HepG2 (cell line): ENCODE measurements around the gene RTBDN. TPM values are rescaled to one million over a fixed set of nuclear protein-coding genes. Genes with fewer than 3 reads are reported as not detected.

ENCODE experiments used
- AKAP8 ChIP-seq: sonication (generic); formaldehyde crosslinking; IDR thresholded peaks from 2 replicates; pipeline ENCODE4 v1.5.1; 2020; ENCODE audit warnings: mild to moderate bottlenecking, missing genetic modification reagents
- CBX5 ChIP-seq: sonication (generic); formaldehyde crosslinking; IDR thresholded peaks from 2 replicates; pipeline ENCODE4 v1.4.0; 2020; ENCODE audit warnings: missing genetic modification reagents, borderline replicate concordance
- CREM ChIP-seq, 2 experiments: sonication (generic) in 1 of 2; formaldehyde crosslinking in 1 of 2; IDR thresholded peaks; 2 replicates each; pipeline versions ENCODE4 v1.4.0 to v1.6.1; 2016 to 2020; ENCODE audit warnings: antibody characterized with exemption in 1 of 2, mild to moderate bottlenecking in 1 of 2, missing genetic modification reagents in 1 of 2
- DPF2 ChIP-seq: sonication (generic); formaldehyde crosslinking; IDR thresholded peaks from 2 replicates; pipeline ENCODE4 v1.4.0; 2020; ENCODE audit warnings: mild to moderate bottlenecking, low read depth, missing genetic modification reagents, borderline replicate concordance
- ETV5 ChIP-seq: IDR thresholded peaks from 2 replicates; pipeline ENCODE4 v1.6.1; 2018; ENCODE audit warnings: missing biosample characterization, missing genetic modification reagents, inconsistent platforms, borderline replicate concordance
- FOSL1 ChIP-seq: sonication (generic); formaldehyde crosslinking; IDR thresholded peaks from 2 replicates; pipeline ENCODE4 v1.9.0; 2021; ENCODE audit warnings: missing genetic modification reagents, borderline replicate concordance
- HDAC2 ChIP-seq: sonication (generic); formaldehyde crosslinking; IDR thresholded peaks from 2 replicates; pipeline ENCODE4 v1.4.0; 2020; ENCODE audit warnings: missing genetic modification reagents
- HOXD1 ChIP-seq: sonication (generic); formaldehyde crosslinking; IDR thresholded peaks from 2 replicates; pipeline ENCODE4 v1.5.0; 2020; ENCODE audit warnings: missing genetic modification reagents
- MAFK ChIP-seq, 2 experiments: IDR thresholded peaks in 1 of 2; conservative IDR thresholded peaks in 1 of 2; 2 replicates each; pipeline ENCODE4 v1.6.1; 2011; ENCODE audit warnings: improper control_type of control experiment in 2 of 2, low read length in 2 of 2
- MLLT10 ChIP-seq: sonication (generic); formaldehyde crosslinking; IDR thresholded peaks from 2 replicates; pipeline ENCODE4 v1.4.0; 2020; ENCODE audit warnings: missing genetic modification reagents
- ZFX ChIP-seq: sonication (generic); formaldehyde crosslinking; IDR thresholded peaks from 2 replicates; pipeline ENCODE4 v1.4.0; 2020; ENCODE audit warnings: mild to moderate bottlenecking, low read depth, missing genetic modification reagents, moderate library complexity
- ZNF432 ChIP-seq: sonication (generic); formaldehyde crosslinking; IDR thresholded peaks from 2 replicates; pipeline ENCODE4 v1.5.0; 2020; ENCODE audit warnings: missing genetic modification reagents, mild to moderate bottlenecking, borderline replicate concordance
- polyA plus RNA-seq, 8 experiments: library from polyadenylated mRNA; depleted of rRNA in 3 of 8; stranded (reverse) in 7 of 8; unstranded in 1 of 8; fragments of >200 nt; fragmentation: Illumina TruSeq in 4 of 8; extraction: Trizol in 4 of 8; gene quantifications; 2 replicates each; pipeline versions ENCODE4 v1.2.1 to v1.2.3, GENCODE V29; 2011 to 2016; ENCODE audit warnings: low read depth in 4 of 8, missing spikeins in 1 of 8, mixed read lengths in 1 of 8; ENCODE audit not compliant: insufficient read depth in 1 of 8
- total RNA-seq, 5 experiments: library from RNA; depleted of rRNA; stranded (reverse); fragments of >200 nt; fragmentation: Illumina TruSeq; extraction: Trizol; gene quantifications; 2 replicates each; pipeline ENCODE4 v1.2.3, GENCODE V29; 2016; ENCODE audit warnings: low read depth in 1 of 5
- TF ChIP-seq, protein P1 (sequence below), 2 experiments: sonication (generic) in 1 of 2; formaldehyde crosslinking in 1 of 2; IDR thresholded peaks; 2 replicates each; pipeline versions ENCODE4 v1.6.1 to v1.9.0; 2014 to 2022; ENCODE audit warnings: antibody characterized with exemption in 1 of 2, borderline replicate concordance in 1 of 2, inconsistent platforms in 1 of 2, low read depth in 1 of 2, missing genetic modification reagents in 1 of 2
- TF ChIP-seq, protein P2 (sequence below): sonication (generic); formaldehyde crosslinking; IDR thresholded peaks from 2 replicates; pipeline ENCODE4 v1.9.0; 2021; ENCODE audit warnings: missing genetic modification reagents, borderline replicate concordance
- TF ChIP-seq, protein P3 (sequence below): sonication (generic); formaldehyde crosslinking; IDR thresholded peaks from 2 replicates; pipeline ENCODE4 v1.5.1; 2020; ENCODE audit warnings: mild to moderate bottlenecking, missing genetic modification reagents, borderline replicate concordance
- TF ChIP-seq, protein P4 (sequence below): IDR thresholded peaks from 2 replicates; pipeline ENCODE4 v1.6.1; 2018; ENCODE audit warnings: missing genetic modification reagents

Gene RTBDN
- total and polyA plus RNA-seq, 2 of the 13 experiments (the other 11 are each of a cell fraction or from before 2014, with no cell fraction given), result 0.27 to 0.48 TPM

DNA sequence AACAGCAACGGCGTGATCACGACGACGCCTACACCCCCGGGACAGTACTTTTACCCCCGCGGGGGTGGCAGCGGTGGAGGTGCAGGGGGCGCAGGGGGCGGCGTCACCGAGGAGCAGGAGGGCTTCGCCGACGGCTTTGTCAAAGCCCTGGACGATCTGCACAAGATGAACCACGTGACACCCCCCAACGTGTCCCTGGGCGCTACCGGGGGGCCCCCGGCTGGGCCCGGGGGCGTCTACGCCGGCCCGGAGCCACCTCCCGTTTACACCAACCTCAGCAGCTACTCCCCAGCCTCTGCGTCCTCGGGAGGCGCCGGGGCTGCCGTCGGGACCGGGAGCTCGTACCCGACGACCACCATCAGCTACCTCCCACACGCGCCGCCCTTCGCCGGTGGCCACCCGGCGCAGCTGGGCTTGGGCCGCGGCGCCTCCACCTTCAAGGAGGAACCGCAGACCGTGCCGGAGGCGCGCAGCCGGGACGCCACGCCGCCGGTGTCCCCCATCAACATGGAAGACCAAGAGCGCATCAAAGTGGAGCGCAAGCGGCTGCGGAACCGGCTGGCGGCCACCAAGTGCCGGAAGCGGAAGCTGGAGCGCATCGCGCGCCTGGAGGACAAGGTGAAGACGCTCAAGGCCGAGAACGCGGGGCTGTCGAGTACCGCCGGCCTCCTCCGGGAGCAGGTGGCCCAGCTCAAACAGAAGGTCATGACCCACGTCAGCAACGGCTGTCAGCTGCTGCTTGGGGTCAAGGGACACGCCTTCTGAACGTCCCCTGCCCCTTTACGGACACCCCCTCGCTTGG is 42.1 kb downstream of the RTBDN start (continued):
- TF ChIP-seq, protein P1, sequence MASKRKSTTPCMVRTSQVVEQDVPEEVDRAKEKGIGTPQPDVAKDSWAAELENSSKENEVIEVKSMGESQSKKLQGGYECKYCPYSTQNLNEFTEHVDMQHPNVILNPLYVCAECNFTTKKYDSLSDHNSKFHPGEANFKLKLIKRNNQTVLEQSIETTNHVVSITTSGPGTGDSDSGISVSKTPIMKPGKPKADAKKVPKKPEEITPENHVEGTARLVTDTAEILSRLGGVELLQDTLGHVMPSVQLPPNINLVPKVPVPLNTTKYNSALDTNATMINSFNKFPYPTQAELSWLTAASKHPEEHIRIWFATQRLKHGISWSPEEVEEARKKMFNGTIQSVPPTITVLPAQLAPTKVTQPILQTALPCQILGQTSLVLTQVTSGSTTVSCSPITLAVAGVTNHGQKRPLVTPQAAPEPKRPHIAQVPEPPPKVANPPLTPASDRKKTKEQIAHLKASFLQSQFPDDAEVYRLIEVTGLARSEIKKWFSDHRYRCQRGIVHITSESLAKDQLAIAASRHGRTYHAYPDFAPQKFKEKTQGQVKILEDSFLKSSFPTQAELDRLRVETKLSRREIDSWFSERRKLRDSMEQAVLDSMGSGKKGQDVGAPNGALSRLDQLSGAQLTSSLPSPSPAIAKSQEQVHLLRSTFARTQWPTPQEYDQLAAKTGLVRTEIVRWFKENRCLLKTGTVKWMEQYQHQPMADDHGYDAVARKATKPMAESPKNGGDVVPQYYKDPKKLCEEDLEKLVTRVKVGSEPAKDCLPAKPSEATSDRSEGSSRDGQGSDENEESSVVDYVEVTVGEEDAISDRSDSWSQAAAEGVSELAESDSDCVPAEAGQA (IDR thresholded peaks at IDR 0.05; ENCODE audit: low read depth), result no peak
- TF ChIP-seq, protein P1 (CRISPR knock-in tag; IDR thresholded peaks at IDR 0.05; ENCODE audit: borderline replicate concordance), result no peak; the same call in 1 of the 2 replicates
- TF ChIP-seq AKAP8 (CRISPR knock-in tag), result 0 out of 2 replicates have a peak, but pooled peaks have one; percentile 70
- TF ChIP-seq ZFX, result peak; percentile 72
- TF ChIP-seq, protein P2, sequence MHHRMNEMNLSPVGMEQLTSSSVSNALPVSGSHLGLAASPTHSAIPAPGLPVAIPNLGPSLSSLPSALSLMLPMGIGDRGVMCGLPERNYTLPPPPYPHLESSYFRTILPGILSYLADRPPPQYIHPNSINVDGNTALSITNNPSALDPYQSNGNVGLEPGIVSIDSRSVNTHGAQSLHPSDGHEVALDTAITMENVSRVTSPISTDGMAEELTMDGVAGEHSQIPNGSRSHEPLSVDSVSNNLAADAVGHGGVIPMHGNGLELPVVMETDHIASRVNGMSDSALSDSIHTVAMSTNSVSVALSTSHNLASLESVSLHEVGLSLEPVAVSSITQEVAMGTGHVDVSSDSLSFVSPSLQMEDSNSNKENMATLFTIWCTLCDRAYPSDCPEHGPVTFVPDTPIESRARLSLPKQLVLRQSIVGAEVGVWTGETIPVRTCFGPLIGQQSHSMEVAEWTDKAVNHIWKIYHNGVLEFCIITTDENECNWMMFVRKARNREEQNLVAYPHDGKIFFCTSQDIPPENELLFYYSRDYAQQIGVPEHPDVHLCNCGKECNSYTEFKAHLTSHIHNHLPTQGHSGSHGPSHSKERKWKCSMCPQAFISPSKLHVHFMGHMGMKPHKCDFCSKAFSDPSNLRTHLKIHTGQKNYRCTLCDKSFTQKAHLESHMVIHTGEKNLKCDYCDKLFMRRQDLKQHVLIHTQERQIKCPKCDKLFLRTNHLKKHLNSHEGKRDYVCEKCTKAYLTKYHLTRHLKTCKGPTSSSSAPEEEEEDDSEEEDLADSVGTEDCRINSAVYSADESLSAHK (CRISPR knock-in tag), result no peak
- TF ChIP-seq CBX5 (CRISPR knock-in tag), result no peak
- TF ChIP-seq, protein P3, sequence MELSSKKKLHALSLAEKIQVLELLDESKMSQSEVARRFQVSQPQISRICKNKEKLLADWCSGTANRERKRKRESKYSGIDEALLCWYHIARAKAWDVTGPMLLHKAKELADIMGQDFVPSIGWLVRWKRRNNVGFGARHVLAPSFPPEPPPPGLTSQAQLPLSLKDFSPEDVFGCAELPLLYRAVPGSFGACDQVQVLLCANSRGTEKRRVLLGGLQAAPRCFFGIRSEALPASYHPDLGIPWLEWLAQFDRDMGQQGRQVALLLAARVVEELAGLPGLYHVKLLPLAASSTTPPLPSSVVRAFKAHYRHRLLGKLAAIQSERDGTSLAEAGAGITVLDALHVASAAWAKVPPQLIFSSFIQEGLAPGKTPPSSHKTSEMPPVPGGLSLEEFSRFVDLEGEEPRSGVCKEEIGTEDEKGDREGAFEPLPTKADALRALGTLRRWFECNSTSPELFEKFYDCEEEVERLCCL (CRISPR knock-in tag), result 0 out of 2 replicates have a peak, but pooled peaks have one; percentile 29
- no peak for TF ChIP-seq MLLT10 (CRISPR knock-in tag)
- peak; percentile 30; the same call in 1 of the 2 replicates for TF ChIP-seq CREM (IDR thresholded peaks at IDR 0.05)
- no peak for TF ChIP-seq CREM (CRISPR knock-in tag; IDR thresholded peaks at IDR 0.05)
- peak; percentile 84 for TF ChIP-seq ETV5 (CRISPR knock-in tag)
- TF ChIP-seq HOXD1 (CRISPR knock-in tag), result no peak
- TF ChIP-seq, protein P4, sequence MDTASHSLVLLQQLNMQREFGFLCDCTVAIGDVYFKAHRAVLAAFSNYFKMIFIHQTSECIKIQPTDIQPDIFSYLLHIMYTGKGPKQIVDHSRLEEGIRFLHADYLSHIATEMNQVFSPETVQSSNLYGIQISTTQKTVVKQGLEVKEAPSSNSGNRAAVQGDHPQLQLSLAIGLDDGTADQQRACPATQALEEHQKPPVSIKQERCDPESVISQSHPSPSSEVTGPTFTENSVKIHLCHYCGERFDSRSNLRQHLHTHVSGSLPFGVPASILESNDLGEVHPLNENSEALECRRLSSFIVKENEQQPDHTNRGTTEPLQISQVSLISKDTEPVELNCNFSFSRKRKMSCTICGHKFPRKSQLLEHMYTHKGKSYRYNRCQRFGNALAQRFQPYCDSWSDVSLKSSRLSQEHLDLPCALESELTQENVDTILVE (CRISPR knock-in tag), result 0 out of 2 replicates have a peak, but pooled peaks have one; percentile 34
- TF ChIP-seq MAFK (conservative IDR thresholded peaks at IDR 0.05 in 1 of 2, IDR thresholded peaks at IDR 0.05 in 1 of 2; ENCODE audit: low read length in 2 of 2), result no peak
- no peak for TF ChIP-seq FOSL1 (CRISPR knock-in tag)
- peak; percentile 60 for TF ChIP-seq HDAC2 (CRISPR knock-in tag)
- 0 out of 2 replicates have a peak, but pooled peaks have one; percentile 6 for TF ChIP-seq DPF2
- TF ChIP-seq ZNF432 (CRISPR knock-in tag), result no peak
